B cell (primary cell): ENCODE measurements around the gene MSH3.

Experiments used
- EZH2 ChIP-seq: IDR thresholded peaks from 2 replicates; pipeline ENCODE4 v1.6.1; 2012; ENCODE audit warnings: borderline replicate concordance, low read depth, mild to moderate bottlenecking, moderate library complexity, low read length; ENCODE audit not compliant: insufficient read depth, poor library complexity, severe bottlenecking
- TF ChIP-seq, protein P1 (sequence below): fragments of 200-600 bp; IDR thresholded peaks from one replicate; pipeline ENCODE4 v1.8.0; 2022; ENCODE audit warnings: antibody characterized with exemption, mild to moderate bottlenecking

DNA sequence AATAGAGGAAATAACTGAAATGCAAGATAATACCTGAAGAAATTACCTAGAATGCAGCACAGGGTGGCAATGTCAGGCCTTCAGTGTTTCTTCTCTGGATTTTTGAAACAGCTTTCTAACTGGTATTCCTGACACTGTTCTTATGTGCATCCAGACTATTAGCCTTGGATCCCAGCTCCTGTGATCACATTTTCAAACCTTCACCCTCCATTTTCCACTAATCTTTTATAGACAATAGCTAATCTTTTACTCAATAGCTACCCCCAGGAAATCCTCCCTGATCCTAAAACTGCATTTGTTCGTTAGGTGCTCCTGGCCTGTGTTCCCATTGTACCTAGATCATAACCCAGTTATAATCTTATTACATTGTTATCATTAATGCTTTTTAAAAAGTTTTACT lies 101.8 kb downstream of the MSH3 start:
- TF ChIP-seq, protein P1, sequence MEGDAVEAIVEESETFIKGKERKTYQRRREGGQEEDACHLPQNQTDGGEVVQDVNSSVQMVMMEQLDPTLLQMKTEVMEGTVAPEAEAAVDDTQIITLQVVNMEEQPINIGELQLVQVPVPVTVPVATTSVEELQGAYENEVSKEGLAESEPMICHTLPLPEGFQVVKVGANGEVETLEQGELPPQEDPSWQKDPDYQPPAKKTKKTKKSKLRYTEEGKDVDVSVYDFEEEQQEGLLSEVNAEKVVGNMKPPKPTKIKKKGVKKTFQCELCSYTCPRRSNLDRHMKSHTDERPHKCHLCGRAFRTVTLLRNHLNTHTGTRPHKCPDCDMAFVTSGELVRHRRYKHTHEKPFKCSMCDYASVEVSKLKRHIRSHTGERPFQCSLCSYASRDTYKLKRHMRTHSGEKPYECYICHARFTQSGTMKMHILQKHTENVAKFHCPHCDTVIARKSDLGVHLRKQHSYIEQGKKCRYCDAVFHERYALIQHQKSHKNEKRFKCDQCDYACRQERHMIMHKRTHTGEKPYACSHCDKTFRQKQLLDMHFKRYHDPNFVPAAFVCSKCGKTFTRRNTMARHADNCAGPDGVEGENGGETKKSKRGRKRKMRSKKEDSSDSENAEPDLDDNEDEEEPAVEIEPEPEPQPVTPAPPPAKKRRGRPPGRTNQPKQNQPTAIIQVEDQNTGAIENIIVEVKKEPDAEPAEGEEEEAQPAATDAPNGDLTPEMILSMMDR: no peak
- no peak for TF ChIP-seq EZH2
